Measurements from ENCODE around the gene PRODH.

DNA sequence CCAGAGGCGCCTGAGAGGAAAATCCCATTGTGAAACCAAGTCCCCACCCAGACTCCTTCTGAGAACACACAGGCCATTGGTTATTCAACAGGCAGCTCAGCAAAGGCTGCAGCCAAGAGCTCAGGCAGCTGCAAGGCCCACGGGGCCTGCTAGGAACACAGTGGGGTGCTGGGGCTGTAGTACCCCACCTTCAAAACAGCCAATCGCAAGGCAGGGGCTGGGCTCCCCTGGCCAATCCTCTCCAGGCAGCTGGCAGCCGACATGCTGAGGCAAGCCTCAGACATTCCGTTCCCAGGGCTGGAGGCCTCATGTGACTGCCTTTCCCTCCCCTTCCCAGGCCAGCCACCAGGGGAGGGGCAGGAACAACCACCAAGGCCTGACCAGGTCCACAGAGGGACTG is 6.6 kb downstream of the PRODH start:
- TF ChIP-seq, protein P1, sequence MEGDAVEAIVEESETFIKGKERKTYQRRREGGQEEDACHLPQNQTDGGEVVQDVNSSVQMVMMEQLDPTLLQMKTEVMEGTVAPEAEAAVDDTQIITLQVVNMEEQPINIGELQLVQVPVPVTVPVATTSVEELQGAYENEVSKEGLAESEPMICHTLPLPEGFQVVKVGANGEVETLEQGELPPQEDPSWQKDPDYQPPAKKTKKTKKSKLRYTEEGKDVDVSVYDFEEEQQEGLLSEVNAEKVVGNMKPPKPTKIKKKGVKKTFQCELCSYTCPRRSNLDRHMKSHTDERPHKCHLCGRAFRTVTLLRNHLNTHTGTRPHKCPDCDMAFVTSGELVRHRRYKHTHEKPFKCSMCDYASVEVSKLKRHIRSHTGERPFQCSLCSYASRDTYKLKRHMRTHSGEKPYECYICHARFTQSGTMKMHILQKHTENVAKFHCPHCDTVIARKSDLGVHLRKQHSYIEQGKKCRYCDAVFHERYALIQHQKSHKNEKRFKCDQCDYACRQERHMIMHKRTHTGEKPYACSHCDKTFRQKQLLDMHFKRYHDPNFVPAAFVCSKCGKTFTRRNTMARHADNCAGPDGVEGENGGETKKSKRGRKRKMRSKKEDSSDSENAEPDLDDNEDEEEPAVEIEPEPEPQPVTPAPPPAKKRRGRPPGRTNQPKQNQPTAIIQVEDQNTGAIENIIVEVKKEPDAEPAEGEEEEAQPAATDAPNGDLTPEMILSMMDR (IDR thresholded peaks at IDR 0.05) = no peak
- TF ChIP-seq POLR2A (IDR thresholded peaks at IDR 0.05) = no peak
